A673 (cell line): ENCODE measurements around the gene PTH1R. TPM values are rescaled to one million over a fixed set of nuclear protein-coding genes. Genes with fewer than 3 reads are reported as not detected.

ENCODE experiments used
- BruUV-seq: library from RNA; stranded (reverse); fragments of 400-500 nt; replicated peaks from 2 replicates; lab custom pipeline; 2021; lab: Mats Ljungman, UMichigan
- CTCF ChIA-PET: fragments of 300-600 bp; sonication (Branson Sonifier 250); formaldehyde crosslinking; loops from one replicate; lab custom pipeline; 2022; ENCODE audit warnings: antibody characterized with exemption; lab: Charles Lee
- POLR2A ChIA-PET: fragments of 300-600 bp; sonication (Branson Sonifier 250); formaldehyde crosslinking; loops from one replicate; lab custom pipeline; 2022; ENCODE audit warnings: antibody characterized with exemption; ENCODE audit not compliant: low non-redundant PET; lab: Charles Lee
- DNase-seq: peaks from one replicate; pipeline ENCODE4 v3.0.0-alpha.2; 2015; ENCODE audit warnings: low spot score
- H3K27ac ChIP-seq: fragments of 200-600 bp; sonication (generic); 2 replicates; pipeline ENCODE4 v1.5.1; 2016; ENCODE audit warnings: mixed run types, low read depth, mild to moderate bottlenecking, mixed read lengths, antibody characterized with exemption, low read length; ENCODE audit not compliant: poor library complexity, severe bottlenecking
- H3K27me3 ChIP-seq: fragments of 200-600 bp; sonication (generic); replicated peaks from 2 replicates; pipeline ENCODE4 v1.6.1; 2017; ENCODE audit warnings: mixed run types, low read depth, mild to moderate bottlenecking, mixed read lengths, antibody characterized with exemption, low read length; ENCODE audit not compliant: insufficient read depth, poor library complexity
- H3K36me3 ChIP-seq: fragments of 200-600 bp; sonication (generic); 2 replicates; pipeline ENCODE4 v1.6.1; 2016; ENCODE audit warnings: mixed run types, mild to moderate bottlenecking, mixed read lengths, antibody characterized with exemption, low read length; ENCODE audit not compliant: insufficient read depth, poor library complexity, severe bottlenecking
- H3K4me1 ChIP-seq: fragments of 200-600 bp; sonication (generic); 2 replicates; pipeline ENCODE4 v1.6.1; 2017; ENCODE audit warnings: mixed run types, mild to moderate bottlenecking, mixed read lengths, antibody characterized with exemption, low read length; ENCODE audit not compliant: insufficient read depth, poor library complexity, severe bottlenecking
- H3K4me3 ChIP-seq: fragments of 200-600 bp; sonication (generic); 2 replicates; pipeline ENCODE4 v1.5.1; 2016; ENCODE audit warnings: low read depth, mixed run types, mild to moderate bottlenecking, mixed read lengths, low read length; ENCODE audit not compliant: poor library complexity, severe bottlenecking
- H3K9me3 ChIP-seq: fragments of 200-600 bp; sonication (generic); 2 replicates; pipeline ENCODE4 v1.6.1; 2016; ENCODE audit warnings: mixed run types, low read depth, mild to moderate bottlenecking, mixed read lengths, antibody characterized with exemption, low read length; ENCODE audit not compliant: poor library complexity, severe bottlenecking
- CTCF ChIP-seq: fragments of 300-800, 200-600 bp; sonication (generic); conservative IDR thresholded peaks from 2 replicates; pipeline ENCODE4 v1.5.1; 2017; ENCODE audit warnings: low read depth, mild to moderate bottlenecking, antibody characterized with exemption, low read length, moderate library complexity, mixed read lengths
- EZH2 ChIP-seq: fragments of 200-600 bp; sonication (generic); IDR thresholded peaks from 2 replicates; pipeline ENCODE4 v1.6.1; 2017; ENCODE audit warnings: borderline replicate concordance, low read depth, mild to moderate bottlenecking, mixed read lengths, antibody characterized with exemption, low read length; ENCODE audit not compliant: poor library complexity, severe bottlenecking
- intact Hi-C: fragments of 100-400 bp; cut with micrococcal nuclease; formaldehyde crosslinking; loops from one replicate; pipeline ENCODE4 v1.10.0; 2022; ENCODE audit not compliant: unreplicated experiment
- total RNA-seq: library from RNA; stranded (reverse); gene quantifications from 2 replicates; pipeline ENCODE4 v1.2.3, GENCODE V29; 2021

The PTH1R gene
- total RNA-seq, 1 experiment from 2014 or later, result 1.2 TPM

DNA sequence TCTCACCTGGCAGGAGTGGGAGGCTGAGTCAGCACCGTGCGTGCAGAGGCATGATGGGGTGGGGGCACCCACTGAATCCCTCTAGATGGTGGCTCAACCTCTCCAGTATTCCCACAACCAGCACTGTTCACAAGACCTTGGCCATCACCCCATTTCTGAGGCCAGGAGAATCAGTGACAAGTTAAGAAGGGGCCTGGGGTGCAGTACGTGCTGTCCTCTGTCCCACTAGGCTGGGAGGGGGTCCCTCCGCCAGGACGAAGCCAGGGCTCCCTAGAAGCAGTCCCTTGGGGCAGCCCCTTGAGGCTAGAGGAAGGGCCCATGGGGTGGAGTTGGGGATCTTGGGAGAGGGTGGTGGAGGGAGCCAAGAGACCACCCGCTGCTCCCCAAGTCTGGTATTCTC is 19.1 kb upstream of the PTH1R start:
- POLR2A ChIA-PET, result no interaction called here
- BruUV-seq, result no TSS peak
- intact Hi-C loops, result no loop called here
- Histone ChIP-seq H3K4me3 (no peak overlapping the region), H3K4me1 (no peaks in the 10 kb centered on the region), H3K9me3 (no peaks in the 10 kb centered on the region), H3K27ac (no peak overlapping the region), H3K27me3 (no peaks in the 10 kb centered on the region), H3K36me3 (no peaks in the 10 kb centered on the region)
- DNase-seq, result no peak
- CTCF ChIA-PET, result interaction anchor here (0.6 kb wide), 1 partner anchor 56 kb away, joined by 3 read pairs; no protein-coding TSS in a partner anchor
- TF ChIP-seq EZH2 (no peak), CTCF (no peak)

DNA sequence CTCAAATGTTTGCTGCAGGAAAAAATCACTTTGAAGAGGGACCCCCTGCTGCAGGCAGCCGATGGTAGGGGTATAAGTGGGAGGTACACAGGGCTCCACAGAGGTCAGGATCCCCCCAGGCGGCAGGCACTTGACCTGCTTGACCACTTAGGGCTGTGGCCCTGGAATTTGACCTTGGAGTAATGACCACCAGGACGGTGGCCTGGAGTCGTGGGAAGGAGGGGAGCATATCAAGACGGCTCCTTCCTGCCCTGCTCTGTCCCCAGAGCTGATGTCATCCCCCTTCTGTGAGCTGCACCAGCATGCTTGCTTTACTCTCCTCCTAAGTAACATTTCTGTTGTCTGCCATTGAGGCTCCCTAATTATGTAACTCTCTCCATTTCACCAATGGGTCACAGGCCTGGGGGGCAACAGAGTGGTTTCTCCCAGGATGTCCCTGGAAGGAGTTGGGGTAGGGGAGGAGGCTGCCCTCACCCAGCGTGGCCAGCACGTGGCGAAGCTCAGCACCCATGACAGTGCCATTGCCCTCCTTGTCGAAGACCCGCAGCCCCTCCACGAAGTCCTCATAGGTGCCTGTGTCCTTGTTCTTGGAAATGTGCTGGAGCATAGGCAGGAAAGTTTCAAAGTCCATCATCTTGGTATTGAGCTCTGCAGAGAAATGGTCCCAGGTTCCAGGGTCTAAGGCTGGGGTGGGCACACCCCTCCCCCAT is 18.4 kb upstream of the PTH1R start:
- POLR2A ChIA-PET, result no interaction called here
- no peaks in the 10 kb centered on the region for H3K9me3 ChIP-seq
- no peaks in the 10 kb centered on the region for H3K27me3 ChIP-seq
- BruUV-seq, result no TSS peak
- CTCF ChIA-PET, result interaction anchor here (0.6 to 1.0 kb wide), 2 partner anchors 9 to 56 kb away, joined by 3 read pairs; no protein-coding TSS in a partner anchor
- no peak overlapping the region for H3K27ac ChIP-seq
- no peak for TF ChIP-seq CTCF
- TF ChIP-seq EZH2, result no peak
- no peak overlapping the region for H3K4me3 ChIP-seq
- H3K4me1 ChIP-seq, result no peaks in the 10 kb centered on the region
- intact Hi-C loops, result no loop called here
- H3K36me3 ChIP-seq, result no peaks in the 10 kb centered on the region
- DNase-seq, result no peak

DNA sequence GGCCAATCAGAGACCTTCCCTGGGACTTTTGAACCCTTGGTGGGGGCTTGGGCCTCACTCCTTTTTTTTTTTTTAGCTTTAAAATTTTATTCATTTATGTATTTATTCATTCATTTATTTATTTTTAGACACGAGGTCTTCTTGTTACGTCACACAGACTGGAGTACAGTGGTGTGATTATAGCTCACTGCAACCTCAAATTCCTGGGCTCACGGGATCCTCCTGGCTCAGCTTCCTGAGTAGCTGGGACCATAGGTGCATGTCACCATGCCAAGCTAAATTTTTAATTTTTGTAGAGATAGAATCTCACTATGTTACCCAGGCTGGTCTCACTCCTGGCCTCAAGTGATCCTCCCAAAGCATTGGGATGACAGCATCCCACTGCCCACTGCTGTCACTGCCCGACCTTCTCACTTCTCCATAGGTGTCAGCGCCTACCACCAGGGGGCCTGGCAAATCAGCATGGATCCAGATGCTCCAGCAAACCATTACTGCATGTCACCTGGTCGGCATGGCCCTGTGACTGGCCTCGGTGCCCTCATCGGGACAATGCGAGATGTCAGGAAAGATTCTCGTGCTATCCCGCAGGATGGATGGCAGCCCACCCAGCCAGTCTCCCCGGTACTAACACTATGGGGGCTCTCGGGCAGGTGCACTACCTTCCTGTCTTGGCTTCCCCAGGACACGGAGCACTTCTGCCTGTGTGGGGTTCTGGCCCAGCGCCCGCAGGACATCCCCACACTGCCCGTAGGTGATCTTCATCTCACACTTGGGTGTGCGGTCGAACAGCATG is 17.3 kb upstream of the PTH1R start:
- no TSS peak for BruUV-seq
- intact Hi-C loops, result no loop called here
- Histone ChIP-seq H3K27me3 (no peaks in the 10 kb centered on the region), H3K36me3 (no peaks in the 10 kb centered on the region), H3K9me3 (no peaks in the 10 kb centered on the region), H3K27ac (no peak overlapping the region), H3K4me1 (no peaks in the 10 kb centered on the region), H3K4me3 (no peak overlapping the region)
- POLR2A ChIA-PET, result no interaction called here
- no peak; the same call in 1 of the 2 replicates for TF ChIP-seq CTCF
- no peak for TF ChIP-seq EZH2
- CTCF ChIA-PET, result interaction anchor here (1.0 kb wide), 1 partner anchor 8 kb away, joined by 3 read pairs; no protein-coding TSS in a partner anchor
- no peak for DNase-seq
